Measurements from ENCODE around the gene SORBS2.
"Not testable (repeated sequence)": the region's sequence is repeated elsewhere in the genome, so short reads cannot be mapped to it uniquely, and the experiment has no call there.

SORBS2 gene

GRCh38 chr4:185811509-185812364, at the start of gene SORBS2:
TSS of gene SORBS2 (minus strand) at chr4:185812194. CDS start at chr4:185690571, 121,623 bp downstream.
- DNase-seq: peak; percentile 66

GRCh38 chr4:185859111-185859510, 47.1 kb upstream of the SORBS2 start:
- DNase-seq: no peak

- not testable (repeated sequence) for DNase-seq
These were observed 45.6 kb upstream of the SORBS2 start for GRCh38 chr4:185857561-185857960.

GRCh38 chr4:185853841-185854240, 41.8 kb upstream of the SORBS2 start:
- DNase-seq: no peak

- no peak for DNase-seq
These were observed 41.0 kb upstream of the SORBS2 start for GRCh38 chr4:185852961-185853360.

GRCh38 chr4:185849664-185850550, 37.9 kb upstream of the SORBS2 start:
- DNase-seq: no peak

GRCh38 chr4:185847352-185848097, 35.5 kb upstream of the SORBS2 start:
- DNase-seq: no peak

GRCh38 chr4:185846505-185847150, 34.6 kb upstream of the SORBS2 start:
- DNase-seq: no peak

GRCh38 chr4:185845966-185846365, 34.0 kb upstream of the SORBS2 start:
- DNase-seq: no peak

GRCh38 chr4:185841451-185841850, 29.5 kb upstream of the SORBS2 start:
- no peak for DNase-seq

GRCh38 chr4:185840953-185841352, 29.0 kb upstream of the SORBS2 start:
- DNase-seq: no peak

GRCh38 chr4:185840201-185840600, 28.2 kb upstream of the SORBS2 start:
- DNase-seq: no peak

GRCh38 chr4:185839770-185840169, 27.8 kb upstream of the SORBS2 start:
- no peak for DNase-seq

GRCh38 chr4:185839194-185839712, 27.3 kb upstream of the SORBS2 start:
- DNase-seq: no peak

- DNase-seq: no peak
These were observed 26.7 kb upstream of the SORBS2 start for GRCh38 chr4:185838514-185839193.

- no peak for DNase-seq
These were observed 26.1 kb upstream of the SORBS2 start for GRCh38 chr4:185838104-185838452.

GRCh38 chr4:185837415-185838103, 25.6 kb upstream of the SORBS2 start:
- no peak for DNase-seq

GRCh38 chr4:185836241-185837084, 24.5 kb upstream of the SORBS2 start:
- DNase-seq: no peak

- no peak for DNase-seq
These were observed 23.8 kb upstream of the SORBS2 start for GRCh38 chr4:185835814-185836213.

GRCh38 chr4:185835336-185835735, 23.3 kb upstream of the SORBS2 start:
- DNase-seq: no peak

Data from NCI-H510A treated with DMSO at 0.1 percent for 48 hours (cell line).